K562 treated with DMSO at 1 percent for 12 hours (cell line): ENCODE results near the gene RPS6KB2. TPM values are rescaled to one million over a fixed set of nuclear protein-coding genes. Genes with fewer than 3 reads are reported as not detected.

Experiments used
- total RNA-seq: library from RNA; unstranded; fragments of 300-600 nt; gene quantifications from 2 replicates; pipeline ENCODE4 v1.2.3, GENCODE V29; 2022; ENCODE audit not compliant: insufficient read depth

RPS6KB2 gene
- total RNA-seq = 81.1 and 94.7 TPM in 2 replicates

DNA sequence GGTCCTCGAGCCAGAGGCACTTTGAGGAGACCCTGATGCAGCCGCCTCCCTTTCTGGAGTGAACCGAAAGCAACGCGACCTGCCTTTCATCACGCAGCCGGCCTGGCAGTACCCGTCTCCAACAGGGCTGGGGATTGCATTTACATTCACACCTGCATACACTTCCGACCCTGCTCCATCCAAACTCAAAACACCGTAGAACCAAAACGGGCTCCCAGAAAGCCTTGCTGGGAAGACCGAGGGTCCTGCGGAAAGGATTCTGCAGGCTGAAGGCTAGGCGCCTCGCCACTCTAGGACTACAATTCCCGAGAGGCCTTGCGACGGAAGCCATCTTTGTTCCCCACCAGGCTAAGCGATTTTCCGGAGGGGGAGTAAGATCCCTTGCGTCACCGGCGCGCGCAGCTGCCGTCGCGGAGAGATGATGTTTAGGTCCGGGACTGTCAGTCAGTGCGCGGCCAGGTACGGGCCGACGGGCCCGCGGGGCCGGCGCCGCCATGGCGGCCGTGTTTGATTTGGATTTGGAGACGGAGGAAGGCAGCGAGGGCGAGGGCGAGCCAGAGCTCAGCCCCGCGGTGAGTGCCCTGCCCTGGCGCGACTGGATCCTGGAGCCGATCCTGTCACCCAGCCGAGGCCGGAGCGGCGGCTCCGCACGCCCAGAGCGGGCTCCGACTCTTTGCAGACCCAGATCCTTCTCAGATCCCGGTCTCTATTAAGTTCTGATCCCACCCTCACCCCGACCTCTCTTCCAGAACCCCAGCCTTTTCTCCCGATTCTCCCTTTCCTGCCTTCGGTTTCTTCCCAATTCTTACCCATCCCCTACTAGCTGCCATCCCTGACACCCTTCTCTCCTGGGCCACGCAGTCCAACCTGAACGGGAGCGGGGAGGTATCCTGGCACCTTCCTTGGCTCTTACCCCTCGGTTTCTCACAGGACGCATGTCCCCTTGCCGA, at the start of gene RPS6KB2:
Gene RPS6KB2, plus strand, starts transcription at position 443 of the 950 bp plus-strand sequence. Its CDS starts 52 bp downstream, at position 495.

GRCh38 chr11:67391304-67392182, 36.8 kb upstream of the RPS6KB2 start, which contains the start of gene RAD9A:
RAD9A (plus strand) TSS chr11:67391986; CDS start chr11:67392045, 59 bp downstream.

DNA sequence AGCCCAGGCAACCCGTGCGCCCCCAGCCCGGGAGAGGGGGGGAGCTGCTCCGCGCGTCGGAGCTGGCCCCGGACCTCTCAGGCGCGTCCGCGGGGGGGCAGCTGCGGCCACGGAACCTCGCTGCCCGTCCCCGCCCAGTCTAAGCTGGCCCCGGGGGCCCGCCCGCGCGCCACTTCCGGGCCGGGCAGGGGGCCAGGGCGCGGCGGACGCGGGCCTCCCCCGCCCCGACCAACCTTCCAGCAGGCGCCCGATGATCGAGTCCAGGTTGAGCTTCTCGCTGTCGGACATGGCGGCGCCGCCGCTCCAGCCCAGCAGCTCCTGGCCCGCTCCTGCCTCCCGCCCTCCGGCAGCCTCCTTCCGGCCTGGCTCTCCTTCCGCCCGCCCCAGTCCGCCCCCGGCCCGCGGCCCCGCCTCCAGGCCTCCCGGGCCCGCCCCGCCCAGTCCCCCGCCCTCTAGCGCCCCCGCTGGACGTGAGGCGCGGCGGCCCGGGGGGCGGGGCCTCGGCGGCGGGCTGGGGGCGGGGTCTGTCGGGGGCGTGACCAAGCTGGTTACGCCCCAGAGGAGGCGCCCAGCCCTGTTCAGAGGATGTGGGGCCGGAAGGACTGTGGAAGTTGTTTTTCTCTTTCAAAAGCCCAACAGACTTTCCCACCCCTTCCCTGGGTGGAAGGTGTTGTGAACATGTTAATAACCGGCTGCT, 26.7 kb upstream of the RPS6KB2 start, which contains the start of gene PPP1CA:
Gene PPP1CA, minus strand, starts transcription at position 364 of the 697 bp plus-strand sequence. Its CDS starts 76 bp downstream, at position 288.

DNA sequence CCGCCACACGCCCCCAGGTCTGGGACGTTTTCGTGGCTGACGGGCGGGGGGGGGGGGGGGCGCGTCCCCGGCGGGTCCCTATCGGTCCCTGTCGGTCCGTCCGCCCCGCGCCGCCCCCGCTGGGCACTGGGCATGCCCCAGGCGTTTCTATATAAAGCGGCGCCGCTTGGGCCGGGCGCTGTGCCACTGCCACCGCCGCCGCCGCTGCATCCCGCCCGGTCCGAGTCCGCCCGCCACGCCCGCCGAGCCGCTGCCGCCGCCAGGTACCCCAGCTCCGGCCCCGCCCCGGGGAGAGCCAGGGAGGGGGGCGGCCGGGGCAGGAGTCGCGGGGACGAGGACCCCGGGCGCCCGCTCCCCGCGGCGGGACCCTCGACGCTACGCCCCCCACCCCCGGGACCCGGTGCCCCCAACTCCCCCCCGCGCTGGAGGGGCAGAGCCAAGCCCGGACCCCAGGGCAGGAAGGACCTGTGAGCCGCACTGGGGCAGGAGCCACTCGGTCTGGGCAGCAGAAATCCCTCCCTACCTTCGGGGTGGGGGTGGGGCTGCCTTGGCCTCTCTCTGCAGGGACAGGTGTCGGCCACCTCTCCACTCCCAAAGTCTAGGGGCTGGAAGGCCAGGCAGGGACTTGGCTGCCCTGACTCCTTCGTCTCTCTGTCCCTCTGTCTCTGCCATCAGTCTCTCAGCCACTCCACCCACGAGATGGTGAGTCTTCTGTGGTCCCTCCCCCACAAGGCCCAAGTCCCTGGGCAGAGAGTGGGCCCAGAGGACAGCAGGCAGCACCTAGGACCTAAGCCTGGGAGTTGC, 12.6 kb upstream of the RPS6KB2 start, which contains the start of gene CARNS1:
Gene CARNS1, plus strand, starts transcription at position 178 of the 804 bp plus-strand sequence. Its CDS starts 522 bp downstream, at position 700.

GRCh38 chr11:67437082-67437808, 9.0 kb downstream of the RPS6KB2 start, which contains the start of gene PTPRCAP:
PTPRCAP (minus strand) TSS chr11:67437682; CDS start chr11:67437619, 63 bp downstream.

DNA sequence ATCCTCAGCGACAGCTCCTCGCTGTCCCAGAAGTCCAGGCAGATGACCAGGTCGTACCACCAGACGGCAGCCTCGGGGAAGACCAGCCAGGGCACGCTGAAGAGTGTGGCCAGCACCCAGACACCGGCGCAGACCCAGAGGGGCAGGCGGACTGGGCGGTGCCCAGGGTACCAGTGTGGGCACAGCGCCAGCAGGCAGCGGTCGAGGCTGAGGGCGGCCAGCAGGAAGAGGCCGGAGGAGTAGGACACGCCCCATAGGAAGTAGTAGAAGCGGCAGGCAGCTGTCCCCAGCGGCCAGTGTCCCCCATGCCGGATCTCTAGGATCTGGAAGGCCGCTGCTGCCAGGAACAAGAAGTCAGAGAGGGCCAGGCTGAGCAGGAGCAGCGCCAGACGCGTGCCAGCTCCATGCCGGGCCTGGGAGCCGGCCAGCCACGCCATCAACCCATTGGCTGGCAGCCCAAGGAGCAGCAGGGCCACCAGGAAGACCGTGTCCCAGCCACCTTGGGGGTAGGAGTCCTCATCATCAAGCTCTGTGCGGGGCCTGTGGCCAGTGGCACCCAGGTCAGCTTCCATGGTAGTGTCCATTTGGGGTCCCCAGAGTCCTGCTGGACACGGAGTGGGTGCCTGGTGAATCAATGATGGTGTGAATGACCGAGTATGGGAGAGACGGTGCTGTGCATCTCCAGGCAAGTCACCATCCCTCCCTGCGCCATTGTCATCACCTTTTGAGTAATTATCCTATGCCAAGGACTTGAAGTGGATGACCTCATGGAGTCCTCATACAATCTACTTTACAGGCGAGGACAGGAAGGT, 24.1 kb downstream of the RPS6KB2 start, which contains the start of gene GPR152:
Gene GPR152, minus strand, starts transcription at position 589 of the 812 bp plus-strand sequence. Its CDS starts 5 bp downstream, at position 584.

GRCh38 chr11:67455054-67455453, 26.8 kb downstream of the RPS6KB2 start, which contains the start of gene CABP4:
CABP4 (plus strand) TSS chr11:67455354; CDS start chr11:67455424, 70 bp downstream.

GRCh38 chr11:67468759-67469507, 40.6 kb downstream of the RPS6KB2 start, which contains the start of gene TMEM134:
TMEM134 (minus strand) TSS chr11:67469251; CDS start chr11:67469192, 59 bp downstream.

DNA sequence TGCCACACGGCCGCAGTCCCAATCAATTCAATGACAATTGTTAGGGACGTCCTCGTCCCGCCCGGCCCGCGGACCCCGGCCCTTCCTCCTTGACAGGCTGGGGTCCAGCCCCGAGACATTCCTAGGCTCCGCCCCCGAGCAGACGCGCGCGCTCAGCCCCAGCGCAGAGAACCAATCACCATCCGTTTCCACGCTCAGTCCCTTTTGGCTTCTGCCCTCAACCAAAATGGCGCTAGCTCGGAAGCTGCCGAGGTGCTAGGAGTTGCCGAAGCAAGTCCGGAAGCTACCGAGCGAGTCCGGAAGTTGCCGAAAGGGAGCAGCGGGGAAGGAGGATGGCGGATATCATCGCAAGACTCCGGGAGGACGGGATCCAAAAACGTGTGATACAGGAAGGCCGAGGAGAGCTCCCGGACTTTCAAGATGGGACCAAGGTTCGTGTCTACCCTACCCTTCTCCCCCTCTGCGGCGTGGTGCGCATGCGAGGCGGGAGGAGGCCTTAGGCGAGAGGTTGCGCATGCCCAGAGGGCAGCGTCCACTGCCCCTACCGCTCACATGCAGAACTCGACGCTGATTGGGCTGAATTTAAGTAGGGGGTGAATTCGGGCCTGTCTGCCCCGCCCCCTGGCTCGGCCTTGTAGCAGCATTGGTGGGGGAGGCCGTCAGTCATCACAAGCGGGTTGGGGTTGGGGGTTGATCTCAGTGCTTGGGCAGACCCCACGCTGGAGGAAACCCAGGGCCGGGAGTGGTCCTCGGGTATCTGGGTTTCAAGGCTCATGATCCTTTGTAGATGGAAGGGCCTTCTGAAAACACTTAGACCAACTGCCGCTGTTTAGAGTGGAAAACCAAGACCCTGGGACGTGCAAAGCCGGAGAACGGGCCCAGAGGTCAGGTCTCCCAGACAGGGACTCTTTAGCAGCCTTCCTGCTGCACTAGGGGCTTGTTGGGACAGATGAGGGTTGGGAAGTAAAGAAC, 54.8 kb downstream of the RPS6KB2 start, which contains the start of gene AIP:
Gene AIP, plus strand, starts transcription at position 200 of the 972 bp plus-strand sequence. Its CDS starts 133 bp downstream, at position 333.

Other genes starting within 250 kb of the RPS6KB2 start
- 127 and 167 TPM in 2 replicates for gene GRK2, start 162.0 kb upstream of the RPS6KB2 start, total RNA-seq
- gene ANKRD13D, start 139.2 kb upstream of the RPS6KB2 start, total RNA-seq = 53.9 and 69.9 TPM in 2 replicates
- 2.9 and 3.3 TPM in 2 replicates for gene SSH3, start 125.0 kb upstream of the RPS6KB2 start, total RNA-seq
- gene POLD4, start 74.9 kb upstream of the RPS6KB2 start, total RNA-seq = 95.5 and 130 TPM in 2 replicates
- gene CLCF1, start 54.9 kb upstream of the RPS6KB2 start, total RNA-seq = 2.8 and 4.5 TPM in 2 replicates
- 33.4 and 59.3 TPM in 2 replicates for gene RAD9A, start 36.5 kb upstream of the RPS6KB2 start, total RNA-seq
- 313 and 351 TPM in 2 replicates for gene PPP1CA, start 26.6 kb upstream of the RPS6KB2 start, total RNA-seq
- 0.62 TPM in 1 of 2 replicates, not detected in the other for gene TBC1D10C, start 24.4 kb upstream of the RPS6KB2 start, total RNA-seq
- not detected in 2 replicates for gene CARNS1, start 12.8 kb upstream of the RPS6KB2 start, total RNA-seq
- gene PTPRCAP, start 9.2 kb downstream of the RPS6KB2 start, total RNA-seq = 1.8 and 4.2 TPM in 2 replicates
- gene CORO1B, start 15.0 kb downstream of the RPS6KB2 start, total RNA-seq = 180 and 198 TPM in 2 replicates
- gene GPR152, start 24.2 kb downstream of the RPS6KB2 start, total RNA-seq = not detected in 2 replicates
- not detected in 2 replicates for gene CABP4, start 26.9 kb downstream of the RPS6KB2 start, total RNA-seq
- gene TMEM134, start 40.8 kb downstream of the RPS6KB2 start, total RNA-seq = 21.4 and 32.1 TPM in 2 replicates
- gene AIP, start 54.5 kb downstream of the RPS6KB2 start, total RNA-seq = 86.6 and 130 TPM in 2 replicates
- gene PITPNM1, start 76.9 kb downstream of the RPS6KB2 start, total RNA-seq = 28.6 and 34.2 TPM in 2 replicates
- gene CDK2AP2, start 79.7 kb downstream of the RPS6KB2 start, total RNA-seq = 103 and 111 TPM in 2 replicates
- gene CABP2, start 95.0 kb downstream of the RPS6KB2 start, total RNA-seq = not detected in 2 replicates
- 1,909 and 2,597 TPM in 2 replicates for gene GSTP1, start 155.3 kb downstream of the RPS6KB2 start, total RNA-seq
- gene NDUFV1, start 178.4 kb downstream of the RPS6KB2 start, total RNA-seq = 208 and 271 TPM in 2 replicates
- gene NUDT8, start 201.4 kb downstream of the RPS6KB2 start, total RNA-seq = 18.2 and 22.5 TPM in 2 replicates
- not detected in 2 replicates for gene TBX10, start 211.3 kb downstream of the RPS6KB2 start, total RNA-seq
- not detected in 2 replicates for gene ACY3, start 222.2 kb downstream of the RPS6KB2 start, total RNA-seq
- gene ALDH3B2, start 246.1 kb downstream of the RPS6KB2 start, total RNA-seq = not detected in 2 replicates